ELR (cell line): ENCODE measurements around the gene DPP7.
A peak's percentile ranks its signal among the peaks of the same experiment; 100 is the strongest.

Experiments used
- DNase-seq: peaks from one replicate; pipeline ENCODE4 v3.0.0-alpha.2; 2015; ENCODE audit warnings: low read depth

The DPP7 gene

GRCh38 chr9:137110911-137111787 is 3.4 kb downstream of the DPP7 start:
- DNase-seq, result no peak

DNA sequence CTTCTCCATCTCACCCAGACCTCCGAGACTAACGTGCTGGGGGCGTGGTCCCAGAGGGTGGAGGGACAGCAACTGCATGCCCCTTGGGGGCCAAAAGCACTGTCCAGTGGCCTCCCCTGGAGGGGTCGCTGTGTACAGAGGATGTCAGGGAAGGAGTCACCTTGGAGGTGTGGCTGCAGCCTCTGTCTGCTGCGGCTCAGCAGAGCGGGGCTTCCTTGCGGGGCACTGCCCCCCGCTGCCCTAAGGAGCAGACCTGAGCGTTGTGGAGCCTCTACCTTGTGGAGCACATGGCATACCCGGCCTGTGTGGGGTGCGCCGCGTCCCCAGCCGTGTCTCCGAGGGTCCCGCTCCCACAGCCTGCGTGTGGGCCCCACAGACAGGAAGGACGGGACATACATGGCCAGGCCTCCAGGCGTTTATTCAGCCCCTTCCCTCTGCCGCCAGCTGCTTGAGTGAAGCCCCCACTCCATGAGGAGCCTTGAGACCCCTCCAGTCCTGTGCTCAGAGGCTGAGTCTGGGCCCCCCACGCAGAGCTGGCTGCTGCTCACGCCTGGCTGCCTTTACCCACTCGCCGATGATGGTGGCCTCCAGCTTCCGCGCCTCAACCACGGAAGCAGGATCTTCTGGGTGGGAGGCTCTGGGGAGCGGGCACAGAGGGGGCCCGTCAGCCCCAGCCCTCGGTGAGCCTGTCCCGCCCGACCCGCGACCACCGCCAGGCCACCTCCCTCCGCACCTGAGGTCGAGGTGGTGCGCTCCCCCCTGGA is 4.2 kb downstream of the DPP7 start:
- DNase-seq, result no peak

GRCh38 chr9:137109250-137110146 is 5.0 kb downstream of the DPP7 start:
- DNase-seq, result no peak

DNA sequence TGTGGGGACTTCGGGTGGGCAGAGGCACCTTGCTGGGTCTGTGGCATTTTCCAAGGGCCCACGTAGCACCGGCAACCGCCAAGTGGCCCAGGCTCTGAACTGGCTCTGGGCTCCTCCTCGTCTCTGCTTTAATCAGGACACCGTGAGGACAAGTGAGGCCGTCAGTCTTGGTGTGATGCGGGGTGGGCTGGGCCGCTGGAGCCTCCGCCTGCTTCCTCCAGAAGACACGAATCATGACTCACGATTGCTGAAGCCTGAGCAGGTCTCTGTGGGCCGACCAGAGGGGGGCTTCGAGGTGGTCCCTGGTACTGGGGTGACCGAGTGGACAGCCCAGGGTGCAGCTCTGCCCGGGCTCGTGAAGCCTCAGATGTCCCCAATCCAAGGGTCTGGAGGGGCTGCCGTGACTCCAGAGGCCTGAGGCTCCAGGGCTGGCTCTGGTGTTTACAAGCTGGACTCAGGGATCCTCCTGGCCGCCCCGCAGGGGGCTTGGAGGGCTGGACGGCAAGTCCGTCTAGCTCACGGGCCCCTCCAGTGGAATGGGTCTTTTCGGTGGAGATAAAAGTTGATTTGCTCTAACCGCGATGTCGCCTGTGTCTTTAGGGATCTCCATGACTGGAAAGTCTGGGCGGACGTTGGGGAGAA is 5.8 kb downstream of the DPP7 start:
- DNase-seq, result no peak

DNA sequence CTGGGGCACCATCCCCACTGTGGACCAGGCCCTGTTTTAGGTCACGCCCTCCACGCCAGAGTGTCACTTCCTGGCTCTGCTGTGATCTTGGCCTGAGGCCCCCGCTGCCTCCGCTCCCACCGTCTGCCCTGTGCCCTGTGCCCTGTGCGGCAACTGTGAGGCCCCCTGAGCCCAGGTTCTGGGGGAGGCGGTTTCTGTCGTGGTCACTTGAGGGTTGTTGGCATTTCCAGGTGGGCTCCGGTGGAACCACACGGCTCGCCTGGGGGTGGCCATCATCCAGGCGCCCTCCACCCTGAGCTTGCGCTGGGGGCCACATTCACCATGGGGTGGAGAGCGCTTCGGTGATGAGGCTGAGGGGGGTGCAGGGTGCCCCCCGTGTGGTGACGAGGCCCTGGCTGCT is 6.6 kb downstream of the DPP7 start:
- DNase-seq, result no peak

DNA sequence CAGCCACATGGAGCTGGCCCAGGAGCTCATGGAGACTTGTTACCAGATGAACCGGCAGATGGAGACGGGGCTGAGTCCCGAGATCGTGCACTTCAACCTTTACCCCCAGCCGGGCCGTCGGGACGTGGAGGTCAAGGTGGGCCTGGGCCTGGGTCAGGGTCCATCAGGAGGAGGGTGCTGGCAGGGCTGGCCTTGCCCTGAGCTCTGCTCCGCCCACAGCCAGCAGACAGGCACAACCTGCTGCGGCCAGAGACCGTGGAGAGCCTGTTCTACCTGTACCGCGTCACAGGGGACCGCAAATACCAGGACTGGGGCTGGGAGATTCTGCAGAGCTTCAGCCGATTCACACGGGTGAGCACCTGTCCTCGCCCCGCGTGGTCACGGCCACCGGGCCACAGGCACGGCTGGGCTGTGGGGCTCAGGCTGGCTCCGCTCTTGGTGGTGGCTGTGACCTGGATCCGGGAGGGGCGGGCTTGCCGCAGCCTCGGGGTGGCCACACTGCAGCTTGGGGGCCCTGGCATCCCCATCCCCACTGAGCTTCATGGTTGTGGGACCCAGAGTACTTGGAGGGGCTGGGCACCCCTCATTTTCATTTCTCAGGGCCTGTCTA is 7.1 kb downstream of the DPP7 start:
- DNase-seq, result no peak

- no peak for DNase-seq
Measured at GRCh38 chr9:137106662-137107250, 7.8 kb downstream of the DPP7 start.

DNA sequence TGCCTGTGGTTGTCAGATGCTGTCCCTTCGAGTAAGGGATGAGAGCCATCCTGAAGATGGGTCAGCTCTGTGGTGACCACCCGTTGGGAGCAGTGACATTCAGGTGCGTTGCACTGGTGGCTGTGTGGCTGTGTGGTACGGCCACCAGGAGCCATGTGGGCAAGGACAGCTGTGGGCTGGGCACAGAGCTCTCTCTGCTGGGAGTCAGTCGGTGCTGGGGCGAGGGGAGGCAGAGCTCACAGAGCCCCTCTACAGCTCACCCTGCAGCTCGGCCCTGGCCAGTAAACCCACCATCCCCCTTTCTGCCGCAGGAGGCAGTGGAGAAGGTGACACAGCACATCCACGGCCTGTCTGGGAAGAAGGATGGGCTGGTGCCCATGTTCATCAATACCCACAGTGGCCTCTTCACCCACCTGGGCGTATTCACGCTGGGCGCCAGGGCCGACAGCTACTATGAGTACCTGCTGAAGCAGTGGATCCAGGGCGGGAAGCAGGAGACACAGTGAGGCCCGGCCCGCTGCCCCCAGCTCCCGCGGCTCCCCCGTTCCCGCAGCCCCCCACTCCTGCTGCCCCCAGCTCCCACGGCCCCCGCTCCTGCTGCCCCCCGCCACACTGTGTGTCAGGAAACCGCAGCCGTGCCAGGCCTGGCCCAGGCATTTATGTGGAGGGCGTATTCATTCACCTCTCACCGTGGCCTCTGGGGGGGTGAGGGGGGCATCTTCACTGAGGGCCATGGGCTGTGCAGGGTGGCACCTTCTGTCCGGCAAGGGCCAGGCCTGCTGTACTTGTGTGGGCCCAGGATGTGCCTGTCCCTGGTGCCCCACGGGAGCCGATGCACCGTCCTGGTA is 8.5 kb downstream of the DPP7 start:
- no peak for DNase-seq

GRCh38 chr9:137103206-137103999 is 11.1 kb downstream of the DPP7 start:
- DNase-seq, result no peak

DNA sequence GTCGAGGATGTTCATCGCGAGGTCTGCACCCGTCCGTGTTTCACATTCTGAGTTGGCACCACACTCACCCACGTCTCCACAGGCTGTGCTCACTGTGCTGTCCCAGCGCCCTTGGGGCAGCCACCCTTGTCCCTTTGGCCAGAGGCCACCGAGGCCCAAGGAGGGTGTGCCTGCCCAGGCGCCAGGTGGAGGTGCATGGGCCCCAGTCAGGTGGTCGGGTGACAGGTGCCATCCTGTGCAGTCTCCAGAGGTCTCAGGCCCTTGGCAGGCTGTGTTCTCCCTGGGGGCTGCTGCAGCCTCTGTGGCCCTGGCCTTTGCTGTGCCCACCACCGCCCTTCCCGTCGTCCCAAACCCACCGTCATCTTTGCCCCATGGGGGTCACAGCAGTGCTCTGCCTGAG is 15.3 kb downstream of the DPP7 start:
- DNase-seq, result no peak

- no peak for DNase-seq
Measured at GRCh38 chr9:137097761-137098462, 16.6 kb downstream of the DPP7 start.

- no peak for DNase-seq
Measured at GRCh38 chr9:137096785-137097546, 17.6 kb downstream of the DPP7 start.

DNA sequence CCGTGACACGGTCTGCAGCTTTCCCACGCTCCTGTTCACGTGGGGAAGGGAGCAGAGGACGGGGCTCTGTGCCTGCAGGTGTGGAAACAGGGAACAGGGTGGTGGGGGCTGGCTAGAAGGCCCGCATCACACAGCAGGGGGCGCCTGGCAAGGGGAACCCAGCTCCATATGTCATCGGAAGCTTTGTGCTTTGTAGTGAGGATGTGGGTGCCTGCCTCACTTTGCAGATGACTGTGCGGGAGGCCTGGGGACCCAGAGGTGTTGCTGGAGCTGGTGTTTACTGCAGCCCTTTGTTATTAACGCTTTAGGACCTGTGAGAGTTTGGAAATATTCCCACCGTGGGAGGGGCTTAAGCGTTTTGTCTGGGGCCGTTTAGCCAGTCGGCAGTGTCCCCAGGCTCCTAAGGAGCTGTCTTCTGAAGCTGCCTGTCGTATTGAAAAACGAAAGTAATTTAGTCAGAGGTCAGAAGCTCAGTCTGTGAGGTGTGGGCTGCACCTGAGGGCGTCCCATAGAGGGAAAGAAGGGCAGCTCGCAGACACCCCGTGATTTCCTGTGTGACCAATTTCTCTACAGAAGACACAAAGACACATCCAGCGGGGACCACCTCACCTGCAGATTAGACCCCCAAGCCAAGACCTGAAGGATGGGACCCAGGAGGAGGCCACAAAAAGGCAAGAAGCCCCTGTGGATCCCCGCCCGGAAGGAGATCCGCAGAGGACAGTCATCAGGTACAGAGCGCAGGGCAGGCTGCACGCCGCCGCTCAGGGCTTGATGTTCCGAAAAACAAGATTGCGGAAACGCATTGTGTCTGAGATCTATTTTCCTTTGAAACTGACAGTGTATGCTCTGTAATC is 18.6 kb downstream of the DPP7 start:
- DNase-seq, result no peak

- DNase-seq, result no peak
Measured at GRCh38 chr9:137089232-137089947, 25.1 kb downstream of the DPP7 start.

- no peak for DNase-seq
Measured at GRCh38 chr9:137088121-137088520, 26.4 kb downstream of the DPP7 start.

GRCh38 chr9:137087409-137087925 is 27.1 kb downstream of the DPP7 start:
- DNase-seq, result peak; percentile 36
